Neural cell (in vitro differentiated cells): Measurements from ENCODE around the gene SPSB3.

Experiments
- CTCF ChIP-seq: fragments of 450-650 bp; IDR thresholded peaks from 2 replicates; pipeline ENCODE4 v1.5.1; 2014; ENCODE audit warnings: antibody characterized with exemption, mild to moderate bottlenecking, moderate library complexity; ENCODE audit not compliant: poor library complexity, severe bottlenecking
- EZH2 ChIP-seq: fragments of 200-600, 300-800 bp; shearing (Covaris generic), sonication (generic); IDR thresholded peaks from 2 replicates; pipeline ENCODE4 v1.6.1; 2014; ENCODE audit warnings: antibody characterized with exemption, low read length, borderline replicate concordance, mild to moderate bottlenecking; ENCODE audit not compliant: insufficient read depth, poor library complexity, severe bottlenecking
- RAD21 ChIP-seq: fragments of 450-650 bp; conservative IDR thresholded peaks from 2 replicates; pipeline ENCODE4 v1.6.1; 2014; ENCODE audit warnings: antibody characterized with exemption, mild to moderate bottlenecking, moderate library complexity

- TF ChIP-seq CTCF (no peak), EZH2 (no peak), RAD21 (no peak)
Measured at GRCh38 chr16:1778200-1779179, 3.9 kb downstream of the SPSB3 start.
